ENCODE data around the gene UGT2A2. TPM values are rescaled to one million over a fixed set of nuclear protein-coding genes. Genes with fewer than 3 reads are reported as not detected.

UGT2A2 gene
- total RNA-seq, 2 experiments from 2014 or later: not detected

DNA sequence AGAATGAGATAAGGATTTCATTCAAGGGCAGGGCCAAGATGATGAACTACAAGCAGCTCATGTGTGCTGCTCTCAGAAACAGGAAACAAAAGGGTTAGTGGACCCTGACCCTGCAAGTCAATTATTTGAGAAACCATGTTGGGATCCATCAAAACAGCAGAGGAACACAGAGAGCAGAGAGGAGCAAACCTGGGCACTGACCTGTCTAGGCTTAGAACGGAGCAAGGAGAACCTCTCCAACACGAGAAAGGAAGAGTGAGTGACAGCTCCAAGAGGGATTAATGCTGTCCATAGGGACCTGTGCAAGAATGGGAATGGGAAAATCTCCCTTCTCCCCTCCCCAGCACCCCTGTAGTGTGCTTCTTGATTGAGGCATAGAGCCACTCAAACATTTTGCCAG lies 89.8 kb downstream of the UGT2A2 start:
- H3K4me3 Mint-ChIP-seq: no peak overlapping the region
- no peak for DNase-seq
- CTCF ChIA-PET: no interaction called here
- H3K27me3 Mint-ChIP-seq: no peaks in the 10 kb centered on the region
- H3K27ac Mint-ChIP-seq: no peak overlapping the region
- intact Hi-C loops (cut with micrococcal nuclease): no loop called here
- no peaks in the 10 kb centered on the region for H3K36me3 Mint-ChIP-seq
- no peaks in the 10 kb centered on the region for H3K4me1 Mint-ChIP-seq (ENCODE audit: low read depth)
- POLR2A ChIA-PET: no interaction called here
- H3K9me3 Mint-ChIP-seq: no peaks in the 10 kb centered on the region

DNA sequence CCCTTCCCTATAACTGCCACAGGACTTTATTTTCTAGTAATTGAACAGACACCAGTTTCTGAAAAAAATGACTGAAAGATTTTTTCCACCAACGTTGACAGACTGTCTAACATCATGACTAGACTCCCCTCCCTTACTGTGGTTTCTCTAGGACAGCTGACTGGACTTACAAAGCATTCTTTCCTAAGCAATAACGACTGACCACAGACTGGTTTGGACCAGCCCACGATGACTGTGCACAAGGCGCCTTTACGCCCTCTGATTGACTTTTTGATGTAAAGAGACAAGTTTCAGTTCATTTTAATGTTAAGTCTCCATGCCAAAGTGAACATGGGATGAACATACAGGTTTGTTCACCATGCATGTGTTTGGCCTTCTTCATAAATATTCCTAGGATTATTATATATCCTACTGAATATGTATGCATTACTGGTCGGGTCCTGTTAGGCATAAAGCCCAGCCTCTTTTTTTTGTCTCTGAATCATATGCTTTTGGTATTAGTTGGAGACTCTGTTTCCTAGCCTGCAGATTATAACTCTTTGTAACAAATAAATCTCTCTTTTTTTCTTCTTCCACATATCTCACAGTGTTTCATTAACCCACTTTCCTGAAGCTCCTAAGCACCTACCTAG lies 93.2 kb downstream of the UGT2A2 start:
- POLR2A ChIA-PET: no interaction called here
- no peak for DNase-seq
- Mint-ChIP-seq H3K36me3 (no peaks in the 10 kb centered on the region), H3K27ac (no peak overlapping the region), H3K9me3 (no peaks in the 10 kb centered on the region), H3K4me1 (ENCODE audit: low read depth) (no peaks in the 10 kb centered on the region), H3K27me3 (no peaks in the 10 kb centered on the region), H3K4me3 (no peak overlapping the region)
- CTCF ChIA-PET: no interaction called here
- intact Hi-C loops (cut with micrococcal nuclease): no loop called here

Other genes starting within 250 kb of the UGT2A2 start
- not detected for gene UGT2B4, start 143.7 kb downstream of the UGT2A2 start, total RNA-seq
- not detected for gene UGT2A1, start 13.6 kb upstream of the UGT2A2 start, total RNA-seq
- gene SULT1B1, start 121.0 kb upstream of the UGT2A2 start, total RNA-seq: under 1 TPM; 0.68 to 0.76 TPM
- gene SULT1E1, start 220.5 kb upstream of the UGT2A2 start, total RNA-seq: not detected